ENCODE results near the gene NDC1.
"Not testable (repeated sequence)": the region's sequence is repeated elsewhere in the genome, so short reads cannot be mapped to it uniquely, and the experiment has no call there.

Gene NDC1

GRCh38 chr1:53763461-53763860, 74.6 kb downstream of the NDC1 start:
- Histone ChIP-seq H3K9ac (ENCODE audit: low read depth, low read length) (no peak overlapping the region), H3K4me3 (ENCODE audit: low read depth, low read length) (no peak overlapping the region)

GRCh38 chr1:53760497-53760896, 77.6 kb downstream of the NDC1 start:
- not testable (repeated sequence) for H3K4me3 ChIP-seq (ENCODE audit: low read depth, low read length); H3K9ac ChIP-seq (ENCODE audit: low read depth, low read length); H3K9me3 ChIP-seq (ENCODE audit: control insufficient read depth, insufficient read depth, low read length); H3K27me3 ChIP-seq (ENCODE audit: control insufficient read depth, insufficient read depth, low read length); H3K4me1 ChIP-seq (ENCODE audit: control insufficient read depth, insufficient read depth, low read length); H3K36me3 ChIP-seq (ENCODE audit: control insufficient read depth, insufficient read depth, low read length)

More at GRCh38 chr1:53763461-53763860, 74.6 kb downstream of the NDC1 start:
- Histone ChIP-seq H3K36me3 (ENCODE audit: control insufficient read depth, insufficient read depth, low read length) (no peaks in the 10 kb centered on the region), H3K27me3 (ENCODE audit: control insufficient read depth, insufficient read depth, low read length) (no peaks in the 10 kb centered on the region), H3K9me3 (ENCODE audit: control insufficient read depth, insufficient read depth, low read length) (no peaks in the 10 kb centered on the region), H3K4me1 (ENCODE audit: control insufficient read depth, insufficient read depth, low read length) (no peaks in the 10 kb centered on the region)

GRCh38 chr1:53755874-53756273, 82.2 kb downstream of the NDC1 start:
- no peaks in the 10 kb centered on the region for H3K36me3 ChIP-seq (ENCODE audit: control insufficient read depth, insufficient read depth, low read length)
- no peaks in the 10 kb centered on the region for H3K9me3 ChIP-seq (ENCODE audit: control insufficient read depth, insufficient read depth, low read length)
- no peaks in the 10 kb centered on the region for H3K27me3 ChIP-seq (ENCODE audit: control insufficient read depth, insufficient read depth, low read length)
- no peak overlapping the region for H3K9ac ChIP-seq (ENCODE audit: low read depth, low read length)
- H3K4me1 ChIP-seq (ENCODE audit: control insufficient read depth, insufficient read depth, low read length): no peaks in the 10 kb centered on the region
- H3K4me3 ChIP-seq (ENCODE audit: low read depth, low read length): no peak overlapping the region

GRCh38 chr1:53754484-53755312, 83.4 kb downstream of the NDC1 start:
- Histone ChIP-seq H3K27me3 (ENCODE audit: control insufficient read depth, insufficient read depth, low read length) (no peaks in the 10 kb centered on the region), H3K9ac (ENCODE audit: low read depth, low read length) (no peak overlapping the region), H3K36me3 (ENCODE audit: control insufficient read depth, insufficient read depth, low read length) (no peaks in the 10 kb centered on the region), H3K4me1 (ENCODE audit: control insufficient read depth, insufficient read depth, low read length) (no peaks in the 10 kb centered on the region), H3K4me3 (ENCODE audit: low read depth, low read length) (no peak overlapping the region), H3K9me3 (ENCODE audit: control insufficient read depth, insufficient read depth, low read length) (no peaks in the 10 kb centered on the region)

GRCh38 chr1:53752281-53752680, 85.8 kb downstream of the NDC1 start:
- Histone ChIP-seq H3K9me3 (ENCODE audit: control insufficient read depth, insufficient read depth, low read length) (no peaks in the 10 kb centered on the region), H3K36me3 (ENCODE audit: control insufficient read depth, insufficient read depth, low read length) (no peaks in the 10 kb centered on the region), H3K9ac (ENCODE audit: low read depth, low read length) (no peak overlapping the region), H3K4me1 (ENCODE audit: control insufficient read depth, insufficient read depth, low read length) (no peaks in the 10 kb centered on the region), H3K27me3 (ENCODE audit: control insufficient read depth, insufficient read depth, low read length) (no peaks in the 10 kb centered on the region), H3K4me3 (ENCODE audit: low read depth, low read length) (no peak overlapping the region)

- Histone ChIP-seq H3K4me1 (ENCODE audit: control insufficient read depth, insufficient read depth, low read length) (no peaks in the 10 kb centered on the region), H3K9me3 (ENCODE audit: control insufficient read depth, insufficient read depth, low read length) (no peaks in the 10 kb centered on the region), H3K27me3 (ENCODE audit: control insufficient read depth, insufficient read depth, low read length) (peaks cover 4% of the 10 kb centered on the region), H3K4me3 (ENCODE audit: low read depth, low read length) (no peak overlapping the region), H3K36me3 (ENCODE audit: control insufficient read depth, insufficient read depth, low read length) (no peaks in the 10 kb centered on the region), H3K9ac (ENCODE audit: low read depth, low read length) (no peak overlapping the region)
Observed at GRCh38 chr1:53747841-53748240, 90.3 kb downstream of the NDC1 start.

GRCh38 chr1:53740621-53741105, 97.4 kb downstream of the NDC1 start:
- no peaks in the 10 kb centered on the region for H3K4me1 ChIP-seq (ENCODE audit: control insufficient read depth, insufficient read depth, low read length)
- H3K27me3 ChIP-seq (ENCODE audit: control insufficient read depth, insufficient read depth, low read length): peaks cover 58% of the 10 kb centered on the region
- no peak overlapping the region for H3K9ac ChIP-seq (ENCODE audit: low read depth, low read length)
- no peaks in the 10 kb centered on the region for H3K9me3 ChIP-seq (ENCODE audit: control insufficient read depth, insufficient read depth, low read length)
- no peaks in the 10 kb centered on the region for H3K36me3 ChIP-seq (ENCODE audit: control insufficient read depth, insufficient read depth, low read length)
- H3K4me3 ChIP-seq (ENCODE audit: low read depth, low read length): no peak overlapping the region

GRCh38 chr1:53739109-53739681, 98.9 kb downstream of the NDC1 start, which contains the start of gene GLIS1:
TSS of gene GLIS1 (minus strand) at chr1:53739164. CDS start at chr1:53738064, 1,100 bp downstream.
- H3K4me1 ChIP-seq (ENCODE audit: control insufficient read depth, insufficient read depth, low read length): no peaks in the 10 kb centered on the region
- H3K27me3 ChIP-seq (ENCODE audit: control insufficient read depth, insufficient read depth, low read length): peaks cover 68% of the 10 kb centered on the region
- H3K36me3 ChIP-seq (ENCODE audit: control insufficient read depth, insufficient read depth, low read length): no peaks in the 10 kb centered on the region
- peak within 1 kb of the TSS; percentile 70 for H3K4me3 ChIP-seq (ENCODE audit: low read depth, low read length)
- H3K9me3 ChIP-seq (ENCODE audit: control insufficient read depth, insufficient read depth, low read length): no peaks in the 10 kb centered on the region
- no peak within 1 kb of the TSS for H3K9ac ChIP-seq (ENCODE audit: low read depth, low read length)

GRCh38 chr1:53738205-53739108, 99.6 kb downstream of the NDC1 start:
- Histone ChIP-seq H3K9me3 (ENCODE audit: control insufficient read depth, insufficient read depth, low read length) (no peaks in the 10 kb centered on the region), H3K4me3 (ENCODE audit: low read depth, low read length) (peak overlapping the region; percentile 63), H3K9ac (ENCODE audit: low read depth, low read length) (no peak overlapping the region), H3K36me3 (ENCODE audit: control insufficient read depth, insufficient read depth, low read length) (no peaks in the 10 kb centered on the region), H3K4me1 (ENCODE audit: control insufficient read depth, insufficient read depth, low read length) (no peaks in the 10 kb centered on the region), H3K27me3 (ENCODE audit: control insufficient read depth, insufficient read depth, low read length) (peaks cover 68% of the 10 kb centered on the region)

- Histone ChIP-seq H3K4me1 (ENCODE audit: control insufficient read depth, insufficient read depth, low read length) (no peaks in the 10 kb centered on the region), H3K9me3 (ENCODE audit: control insufficient read depth, insufficient read depth, low read length) (no peaks in the 10 kb centered on the region), H3K9ac (ENCODE audit: low read depth, low read length) (no peak overlapping the region), H3K4me3 (ENCODE audit: low read depth, low read length) (peak overlapping the region; percentile 63), H3K27me3 (ENCODE audit: control insufficient read depth, insufficient read depth, low read length) (peaks cover 63% of the 10 kb centered on the region), H3K36me3 (ENCODE audit: control insufficient read depth, insufficient read depth, low read length) (no peaks in the 10 kb centered on the region)
Observed at GRCh38 chr1:53737648-53738204, 100.4 kb downstream of the NDC1 start.

GRCh38 chr1:53736290-53736689, 101.8 kb downstream of the NDC1 start:
- H3K4me3 ChIP-seq (ENCODE audit: low read depth, low read length): no peak overlapping the region
- H3K36me3 ChIP-seq (ENCODE audit: control insufficient read depth, insufficient read depth, low read length): no peaks in the 10 kb centered on the region
- no peaks in the 10 kb centered on the region for H3K9me3 ChIP-seq (ENCODE audit: control insufficient read depth, insufficient read depth, low read length)
- H3K9ac ChIP-seq (ENCODE audit: low read depth, low read length): no peak overlapping the region
- no peaks in the 10 kb centered on the region for H3K4me1 ChIP-seq (ENCODE audit: control insufficient read depth, insufficient read depth, low read length)
- H3K27me3 ChIP-seq (ENCODE audit: control insufficient read depth, insufficient read depth, low read length): peaks cover 59% of the 10 kb centered on the region

All from iPS-15b (cell line).